ENCODE measurements around the gene RPS23. TPM values are rescaled to one million over a fixed set of nuclear protein-coding genes. Genes with fewer than 3 reads are reported as not detected.

RPS23 gene
- 1,002 and 1,179 TPM in 2 replicates for total RNA-seq

DNA sequence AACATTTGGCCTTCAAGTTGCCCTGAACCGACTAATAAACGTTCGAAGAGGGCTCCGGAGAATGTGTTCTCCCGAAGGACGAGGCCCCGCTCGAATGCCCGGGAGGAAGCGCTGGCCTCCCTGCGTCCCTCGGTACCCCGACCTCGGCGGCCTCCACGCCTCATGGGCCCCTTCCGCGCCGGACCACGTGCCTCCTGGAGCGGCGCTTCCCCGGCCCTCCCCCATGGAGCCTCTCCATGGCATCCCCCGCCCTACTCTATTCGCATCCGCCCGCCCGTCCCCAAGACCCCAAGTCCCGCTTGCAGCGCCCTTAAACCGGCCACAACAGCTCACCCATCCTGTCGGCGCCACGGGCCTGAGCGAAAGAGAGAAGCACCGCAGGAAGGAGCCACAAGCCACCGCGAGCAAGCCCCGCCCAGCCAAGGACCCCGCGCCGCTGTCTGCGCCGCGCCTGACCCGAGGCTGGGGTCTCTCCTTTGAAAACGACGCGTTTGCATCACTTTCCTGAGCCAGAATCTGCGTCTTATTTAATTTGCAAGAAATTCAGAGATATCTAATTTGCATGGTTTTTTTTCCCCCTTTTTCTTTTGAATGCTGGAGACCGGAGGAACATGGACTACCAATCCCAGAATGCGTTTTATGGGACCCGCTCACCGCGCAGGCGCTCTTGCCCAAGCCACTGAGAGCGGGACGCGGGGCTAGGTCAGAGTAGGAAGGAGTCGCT is at the start of gene RPS23:
TSS of gene RPS23 (minus strand) at position 368 of the 724 bp plus-strand sequence. CDS start at position 337, 31 bp downstream.

Small RNA genes within 50 kb of the gene (small RNA-seq; reads per million reads assigned to genes)
- not detected for gene AC010598.1

Measured in hair follicle dermal papilla cell (primary cell).